Stimulated activated naive CD8-positive, alpha-beta T cell treated with anti-CD3 and anti-CD28 coated beads, Interleukin-15, Interleukin-2, amounts not matched to agents 100 U/mL and 50 U/mL, for 24 hours (primary cell): Measurements from ENCODE around the gene FYB1.
"Not testable (repeated sequence)": the region's sequence is repeated elsewhere in the genome, so short reads cannot be mapped to it uniquely, and the experiment has no call there.

Experiments
- ATAC-seq: fragments of 150-1000 bp; cut with Tn5 transposase; one replicate; pipeline ENCODE4 v1.10.0; 2021
- DNase-seq: peaks from one replicate; pipeline ENCODE4 v3.0.0; 2021

Gene FYB1

DNA sequence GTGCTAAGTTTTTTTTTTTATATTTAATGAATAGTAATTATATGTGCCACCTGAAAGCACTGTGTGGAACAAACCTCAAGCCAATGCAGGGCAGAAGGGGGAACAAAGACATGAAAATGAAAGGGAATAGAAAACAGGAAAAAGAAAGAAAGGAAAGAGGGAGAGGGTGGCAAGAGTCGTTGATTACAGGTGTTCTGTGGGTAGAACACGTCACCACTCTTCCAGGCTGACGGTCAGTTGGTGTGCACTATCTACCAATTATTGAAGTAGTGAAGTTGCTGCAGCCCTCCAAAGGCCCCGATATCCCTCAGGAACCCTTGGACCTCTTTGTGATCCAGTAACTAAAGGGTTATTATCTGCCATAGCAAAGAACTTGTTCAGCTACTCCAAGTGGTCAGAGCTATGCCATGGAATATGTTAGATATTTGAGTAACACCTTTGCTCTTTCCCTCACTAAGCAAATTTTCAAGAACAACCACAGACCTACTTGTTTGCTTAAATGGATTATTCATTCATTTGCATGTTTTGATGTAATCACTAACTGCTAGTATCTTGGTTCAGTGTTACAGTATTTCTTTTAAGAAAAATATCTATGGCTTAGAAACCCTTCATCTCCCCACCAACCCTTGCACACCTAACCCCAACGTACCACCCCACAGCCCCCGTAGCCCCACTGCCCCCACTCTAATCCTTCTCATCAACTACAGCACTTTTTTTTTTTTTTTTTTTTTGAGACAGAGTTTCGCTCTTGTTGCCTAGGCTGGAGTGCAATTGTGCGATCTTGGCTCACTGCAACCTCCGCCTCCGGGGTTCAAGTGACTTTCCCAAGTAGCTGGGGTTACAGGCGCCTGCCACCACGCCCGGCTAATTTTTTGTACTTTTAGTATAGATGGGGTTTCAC is 31.3 kb downstream of the FYB1 start:
- DNase-seq: no peak
- peak; percentile 57 for ATAC-seq

DNA sequence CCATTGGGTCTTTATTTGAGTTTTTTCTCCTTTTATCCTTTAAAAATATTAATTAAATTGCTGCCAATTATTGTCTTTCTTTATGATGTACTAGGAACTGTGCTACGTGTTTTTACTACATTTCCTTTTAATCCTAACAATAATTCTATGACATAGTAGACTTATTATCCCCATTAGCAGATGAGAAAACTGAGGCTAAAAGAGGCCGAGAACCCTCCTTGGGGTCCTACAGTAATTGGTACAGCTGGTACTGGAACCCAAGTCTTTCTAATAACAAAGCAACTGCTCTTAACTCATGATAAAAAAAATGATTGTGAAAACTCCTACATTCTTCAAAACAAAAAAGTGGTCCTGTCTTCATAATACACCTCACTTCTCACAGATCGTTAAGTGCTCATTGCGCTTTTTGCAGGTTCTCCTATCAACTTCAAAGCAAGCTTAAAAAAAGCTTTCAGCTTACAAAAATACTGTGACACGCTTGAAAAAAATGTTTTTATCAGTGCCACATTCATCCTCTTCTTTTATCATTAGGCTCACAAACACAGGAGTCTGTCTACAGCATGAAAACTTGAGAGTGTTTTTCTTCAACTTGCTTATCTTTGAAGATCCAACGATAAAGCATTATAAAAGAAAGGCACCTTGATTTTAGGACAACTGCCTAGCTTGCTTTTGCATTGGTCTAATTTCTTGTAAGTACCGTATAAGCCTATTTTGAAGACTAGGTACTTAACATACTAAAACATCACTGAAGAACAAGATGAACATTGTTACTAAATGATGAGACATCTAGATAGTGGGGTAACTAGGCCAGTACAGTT is 32.4 kb downstream of the FYB1 start:
- no peak for ATAC-seq
- DNase-seq: no peak

DNA sequence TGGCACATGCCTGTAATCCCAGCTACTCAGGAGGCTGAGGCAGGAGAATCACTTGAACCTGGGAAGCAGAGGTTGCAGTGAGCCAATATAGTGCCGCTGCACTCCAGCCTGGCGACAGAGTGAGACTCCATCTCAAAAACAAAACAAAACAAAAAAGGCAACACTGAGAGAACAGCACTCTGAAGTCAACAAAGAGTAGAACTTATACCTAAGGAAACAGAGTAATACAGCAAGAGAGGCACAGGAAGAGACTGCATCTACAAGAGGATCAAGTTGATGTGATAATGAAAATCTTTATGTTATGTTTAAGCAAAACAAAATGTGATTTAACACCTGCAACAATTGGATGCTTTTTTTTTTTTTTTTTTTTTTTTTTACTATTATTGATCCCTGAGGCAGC is 33.1 kb downstream of the FYB1 start:
- DNase-seq (no peak), ATAC-seq (no peak)

DNA sequence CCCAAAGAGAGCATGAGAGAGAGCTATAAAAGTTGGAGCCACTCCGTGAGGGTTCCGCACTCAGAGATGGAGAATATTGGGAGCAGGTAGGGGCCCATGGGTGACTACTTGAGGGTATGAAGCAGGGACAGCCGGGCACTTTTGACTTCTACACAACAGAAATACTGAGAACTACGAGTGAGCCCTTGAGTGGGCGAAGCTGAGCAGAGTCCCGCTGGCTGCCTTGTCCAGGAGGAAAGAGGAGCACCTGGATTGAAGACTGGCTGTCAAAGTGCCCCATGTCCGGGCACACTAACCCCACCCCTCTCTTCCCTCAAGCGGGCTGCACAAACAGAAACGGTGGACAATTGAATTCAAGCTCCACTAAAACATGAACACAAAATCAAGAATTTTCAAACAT is 33.6 kb downstream of the FYB1 start:
- DNase-seq (no peak), ATAC-seq (no peak)

DNA sequence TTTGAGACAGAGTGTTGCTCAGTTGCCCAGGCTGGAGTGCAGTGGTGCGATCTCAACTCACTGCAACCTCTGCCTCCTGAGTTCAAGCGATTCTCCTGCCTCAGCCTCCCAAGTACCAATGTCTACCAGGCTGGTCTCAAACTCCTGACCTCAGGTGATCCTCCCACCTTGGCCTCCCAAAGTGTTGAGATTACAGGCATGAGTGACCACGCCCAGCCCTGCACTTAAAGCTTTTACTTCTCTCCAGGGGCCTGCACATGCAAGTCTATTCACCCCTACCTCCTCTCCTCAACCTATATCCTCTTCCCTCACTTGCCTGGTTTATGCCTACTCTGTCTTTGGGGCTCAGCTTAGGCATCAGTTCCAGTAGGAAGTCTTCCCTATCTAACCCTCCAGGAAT is 39.8 kb downstream of the FYB1 start:
- not testable (repeated sequence) for ATAC-seq, DNase-seq

DNA sequence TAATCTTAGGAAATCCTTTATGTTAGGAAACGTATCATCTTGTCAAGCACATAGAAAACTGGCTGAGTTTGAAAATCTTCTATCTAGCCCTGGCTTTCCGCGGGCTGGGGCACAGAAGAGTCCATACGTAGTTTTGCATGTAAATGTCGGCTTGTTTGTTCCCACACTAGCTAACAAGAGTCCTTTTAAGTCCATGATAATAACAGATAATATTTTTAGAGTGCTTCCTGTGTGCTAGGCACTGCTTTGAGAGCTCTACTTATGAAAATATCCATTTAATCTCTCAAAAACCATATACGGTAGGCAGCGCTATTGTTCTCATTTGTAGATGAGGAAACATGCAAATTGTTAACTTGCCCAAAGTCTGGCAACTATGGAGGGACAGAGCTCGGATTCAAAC is 40.5 kb downstream of the FYB1 start:
- DNase-seq: no peak
- no peak for ATAC-seq

DNA sequence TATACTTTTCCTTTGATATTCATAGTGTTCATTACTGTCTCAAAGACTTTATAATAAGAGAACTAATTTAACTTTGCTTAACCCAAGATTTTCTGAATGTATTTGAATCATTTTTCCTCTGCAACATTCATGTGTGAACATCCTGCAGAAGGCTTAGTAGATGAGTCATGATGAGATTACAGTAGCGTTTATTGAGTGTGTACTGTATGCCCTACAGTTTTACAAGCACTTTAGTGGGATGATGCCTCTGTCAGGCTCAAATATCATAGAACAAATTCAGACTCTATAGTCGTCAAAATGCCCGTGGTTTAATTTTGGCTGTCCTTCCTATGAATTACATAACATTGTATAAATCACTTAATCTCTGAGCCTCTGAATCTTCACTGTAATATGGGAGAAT is 41.2 kb downstream of the FYB1 start:
- no peak for DNase-seq
- ATAC-seq: peak; percentile 45

DNA sequence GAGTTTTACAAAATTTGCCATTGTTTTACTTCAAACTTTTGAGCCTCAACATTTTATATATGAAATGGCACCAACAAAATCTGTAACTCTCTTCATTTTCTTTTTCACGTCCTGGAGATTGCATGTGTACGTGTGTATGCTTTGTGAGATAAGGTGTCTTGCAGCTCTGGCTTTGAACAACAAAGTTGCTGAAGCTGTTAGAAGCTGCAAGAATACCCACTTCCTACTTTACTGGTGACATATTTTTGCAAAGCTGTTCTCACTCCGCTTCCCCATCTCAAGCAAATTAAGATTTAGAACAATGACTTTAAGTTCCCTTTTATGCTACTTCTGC is 41.8 kb downstream of the FYB1 start:
- ATAC-seq (no peak), DNase-seq (no peak)

DNA sequence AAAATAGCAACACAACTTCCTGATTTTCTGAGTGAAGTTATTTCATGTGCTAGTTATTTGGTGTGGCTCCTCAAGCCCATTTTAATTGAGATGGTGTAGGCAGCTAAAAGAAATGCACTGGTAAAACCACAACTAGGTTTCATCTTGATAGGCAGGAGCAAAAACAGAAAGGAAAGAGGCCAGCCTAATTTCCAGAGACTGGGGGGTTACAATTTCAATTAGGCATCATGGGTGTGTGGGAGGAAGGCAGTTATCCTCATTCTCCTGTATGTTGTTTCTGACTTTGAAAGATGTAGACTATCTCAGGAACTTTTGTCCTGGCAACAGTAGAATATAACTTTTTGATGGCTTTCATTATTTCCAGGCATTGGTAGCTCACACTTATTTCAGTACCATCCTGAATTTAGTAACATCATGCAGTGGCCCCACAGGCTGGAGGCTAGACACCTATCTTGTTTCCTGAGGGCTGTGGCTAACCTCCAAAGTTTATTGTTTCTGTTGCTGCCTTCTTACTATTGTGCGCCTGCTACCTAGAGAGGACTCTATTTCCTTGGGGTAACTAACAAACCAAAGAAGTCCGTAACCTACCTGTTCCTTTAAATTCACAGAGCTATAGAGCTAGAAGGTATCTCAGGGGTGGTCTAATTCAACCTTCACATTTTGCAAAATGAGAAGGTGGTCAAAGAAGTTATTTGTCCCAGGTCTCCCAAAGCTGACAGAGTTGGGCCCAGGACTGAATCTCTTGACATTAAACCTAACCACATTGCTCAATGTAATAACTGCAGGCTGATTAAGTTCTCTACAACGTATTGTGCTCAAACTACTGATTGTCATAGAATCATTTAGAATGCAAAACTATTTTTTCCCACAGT is 42.4 kb downstream of the FYB1 start:
- DNase-seq: no peak
- peak; percentile 78 for ATAC-seq

- ATAC-seq: peak; percentile 78
- DNase-seq: no peak
Measured at GRCh38 chr5:39175273-39175955, 43.9 kb downstream of the FYB1 start.

DNA sequence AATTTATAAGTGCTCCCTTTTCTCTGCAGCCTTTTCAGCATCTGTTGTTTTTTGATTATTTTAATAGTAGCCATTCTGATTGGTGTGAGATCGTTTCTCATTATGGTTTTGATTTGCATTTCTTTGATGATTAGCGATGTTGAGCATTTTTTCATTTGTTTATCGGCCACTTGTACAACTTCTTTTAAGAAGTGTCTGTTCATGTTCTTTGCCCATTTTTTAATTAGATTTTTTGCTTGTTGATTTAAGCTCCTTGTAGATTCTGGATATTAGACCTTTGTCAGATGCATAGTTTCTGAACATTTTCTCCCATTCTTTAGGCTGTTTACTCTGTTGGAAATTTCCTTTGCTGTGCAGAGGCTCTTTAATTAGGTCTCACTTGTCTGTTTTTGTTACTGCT is 46.3 kb downstream of the FYB1 start:
- ATAC-seq: no peak
- no peak for DNase-seq

DNA sequence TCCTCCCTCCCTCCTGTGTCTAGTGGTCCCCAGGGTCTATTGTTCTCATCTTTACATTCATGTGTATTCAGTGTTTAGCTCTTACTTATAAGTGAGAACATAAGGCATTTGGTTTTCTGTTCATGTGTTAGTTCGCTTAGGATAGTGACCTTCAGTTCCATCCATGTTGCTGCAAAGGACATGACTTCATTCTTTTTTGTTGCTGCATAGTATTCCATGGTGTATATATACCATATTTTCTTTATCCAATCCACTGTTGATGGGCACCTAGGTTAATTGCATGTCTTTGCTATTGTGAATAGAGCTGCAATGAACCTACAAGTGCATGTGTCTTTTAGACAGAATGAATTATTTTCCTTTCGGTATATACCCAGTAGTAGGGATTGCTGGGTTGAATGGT is 46.8 kb downstream of the FYB1 start:
- DNase-seq (no peak), ATAC-seq (no peak)

DNA sequence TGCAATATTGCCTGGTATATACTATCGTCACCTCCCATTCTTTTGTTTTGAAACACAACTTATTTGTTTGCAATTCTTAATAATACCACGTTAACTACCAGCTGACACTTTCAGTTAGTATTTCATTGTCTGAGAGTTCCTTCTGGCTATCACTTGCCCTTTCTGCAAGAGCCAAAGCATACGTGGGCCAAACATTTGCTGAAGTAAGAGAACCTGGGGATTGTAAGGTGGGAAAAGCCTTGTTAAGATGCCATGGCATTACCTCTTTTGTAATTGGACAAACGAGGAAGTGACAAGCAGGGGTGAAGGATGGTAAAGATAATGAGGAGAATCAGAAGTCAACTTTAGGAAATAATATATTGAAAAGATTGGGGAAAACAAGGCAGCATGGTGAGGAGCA is 47.7 kb downstream of the FYB1 start:
- DNase-seq: no peak
- no peak for ATAC-seq

- ATAC-seq: no peak
- no peak for DNase-seq
Measured at GRCh38 chr5:39169081-39169480, 50.3 kb downstream of the FYB1 start.

DNA sequence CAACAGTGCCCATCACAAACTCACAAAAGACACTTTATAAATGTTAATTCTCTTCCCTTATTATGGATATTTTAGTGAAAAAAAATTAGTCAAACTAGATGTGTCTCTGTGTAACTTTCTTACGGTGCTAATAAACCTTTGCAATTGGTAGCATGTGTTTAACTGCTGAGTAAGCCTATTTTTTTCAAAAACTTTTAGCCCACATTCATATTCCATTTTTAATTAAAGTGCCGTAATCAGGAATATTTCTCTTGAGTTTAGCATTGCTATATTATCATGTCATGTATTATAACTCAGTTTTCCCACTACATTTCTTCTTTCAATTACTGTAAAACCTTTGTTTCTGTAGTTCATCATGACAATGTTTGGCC is 51.4 kb downstream of the FYB1 start:
- ATAC-seq (no peak), DNase-seq (no peak)

- no peak for DNase-seq
- ATAC-seq: no peak
Measured at GRCh38 chr5:39167141-39167971, 52.0 kb downstream of the FYB1 start.

DNA sequence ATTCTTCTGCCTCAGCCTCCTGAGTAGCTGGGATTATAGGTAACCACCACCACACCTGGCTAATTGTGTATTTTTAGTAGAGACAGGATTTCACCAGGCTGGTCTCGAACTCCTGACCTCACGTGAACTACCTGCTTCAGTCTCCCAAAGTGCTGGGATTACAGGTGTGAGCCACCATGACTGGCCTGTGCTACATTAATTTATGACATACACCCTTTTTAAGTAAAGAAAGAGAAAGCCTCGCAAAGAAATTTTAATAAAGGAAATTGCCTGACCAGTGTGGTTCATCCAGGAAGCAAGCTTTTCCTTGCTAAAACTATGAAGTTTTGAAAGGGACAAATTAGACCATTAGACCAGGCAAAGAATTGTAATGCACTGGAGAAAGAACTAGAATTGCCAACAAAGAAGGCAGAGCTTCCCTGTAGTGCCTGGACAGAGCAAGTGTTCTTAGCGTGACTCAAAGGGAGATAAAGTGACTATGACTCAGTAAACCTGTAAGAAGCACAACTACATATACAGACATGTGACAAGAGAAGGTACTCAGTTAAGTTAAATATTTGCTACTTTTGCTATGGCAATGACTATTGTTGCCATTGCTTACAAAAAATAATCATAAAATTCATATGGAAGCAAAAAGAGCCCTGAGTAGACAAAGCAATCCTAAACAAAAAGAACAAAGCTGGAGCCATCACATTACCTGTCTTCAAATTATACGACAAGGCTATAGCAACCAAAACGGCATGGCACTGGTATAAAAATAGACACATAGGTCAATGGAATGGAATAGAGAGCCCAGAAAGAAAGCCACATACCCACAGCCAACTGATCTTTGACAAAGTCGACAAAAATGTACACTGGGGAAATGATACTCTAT is 54.6 kb downstream of the FYB1 start:
- ATAC-seq (peak; percentile 95), DNase-seq (no peak)

DNA sequence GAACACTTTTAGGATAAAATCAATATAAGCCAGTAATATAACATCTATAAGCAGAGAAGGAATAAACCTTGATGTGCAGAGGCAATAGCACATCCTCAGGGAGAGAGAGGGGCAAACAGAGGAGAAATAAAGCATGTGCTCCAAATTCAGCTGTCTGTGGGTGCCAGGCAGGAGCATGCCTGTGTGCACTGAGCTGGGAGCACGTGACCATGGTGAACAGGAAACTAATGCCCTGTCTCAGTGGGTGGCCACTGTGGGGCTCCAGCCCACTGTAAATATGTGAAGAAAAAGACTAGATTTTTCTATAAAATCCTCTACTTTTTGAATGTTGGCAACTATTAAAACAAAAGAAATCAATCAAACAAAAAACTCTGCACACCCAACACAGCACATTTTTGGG is 55.3 kb downstream of the FYB1 start:
- ATAC-seq (peak; percentile 63), DNase-seq (peak; percentile 59)

GRCh38 chr5:39161578-39161977 is 57.8 kb downstream of the FYB1 start:
- ATAC-seq: no peak
- DNase-seq: no peak

GRCh38 chr5:39160576-39161213 is 58.7 kb downstream of the FYB1 start:
- ATAC-seq: no peak
- no peak for DNase-seq
